GM15510 (cell line): ENCODE measurements around the gene ZNF385C.

ENCODE experiments used
- POLR2A ChIP-seq: IDR thresholded peaks from 3 replicates; pipeline ENCODE4 v1.6.1; 2011; ENCODE audit warnings: borderline replicate concordance; ENCODE audit not compliant: insufficient read length; ENCODE audit errors: extremely low read depth

The ZNF385C gene

GRCh38 chr17:42005166-42005565 is 93.1 kb downstream of the ZNF385C start:
- TF ChIP-seq POLR2A, result no peak

GRCh38 chr17:42002792-42003301 is 95.4 kb downstream of the ZNF385C start:
- TF ChIP-seq POLR2A, result no peak

GRCh38 chr17:42002175-42002791 is 96.0 kb downstream of the ZNF385C start:
- TF ChIP-seq POLR2A, result no peak

- no peak for TF ChIP-seq POLR2A
Measured at GRCh38 chr17:42001729-42002128, 96.5 kb downstream of the ZNF385C start.

GRCh38 chr17:42000413-42001133 is 97.7 kb downstream of the ZNF385C start:
- TF ChIP-seq POLR2A, result no peak

- TF ChIP-seq POLR2A, result no peak
Measured at GRCh38 chr17:41998497-41998896, 99.8 kb downstream of the ZNF385C start.

GRCh38 chr17:41996855-41997164 is 101.5 kb downstream of the ZNF385C start:
- TF ChIP-seq POLR2A, result no peak

GRCh38 chr17:41992576-41992975 is 105.7 kb downstream of the ZNF385C start:
- TF ChIP-seq POLR2A, result no peak

GRCh38 chr17:41989702-41990419 is 108.4 kb downstream of the ZNF385C start:
- TF ChIP-seq POLR2A, result no peak

- TF ChIP-seq POLR2A, result no peak
Measured at GRCh38 chr17:41988418-41988817, 109.9 kb downstream of the ZNF385C start.

GRCh38 chr17:41987642-41988041 is 110.6 kb downstream of the ZNF385C start:
- no peak for TF ChIP-seq POLR2A

GRCh38 chr17:41986634-41987033 is 111.6 kb downstream of the ZNF385C start:
- no peak for TF ChIP-seq POLR2A

- TF ChIP-seq POLR2A, result no peak
Measured at GRCh38 chr17:41985919-41986318, 112.4 kb downstream of the ZNF385C start.

GRCh38 chr17:41984454-41984853 is 113.8 kb downstream of the ZNF385C start:
- TF ChIP-seq POLR2A, result no peak

- TF ChIP-seq POLR2A, result no peak
Measured at GRCh38 chr17:41982026-41982760, 116.1 kb downstream of the ZNF385C start.
